Endothelial cell of umbilical vein (primary cell): ENCODE results near the gene ST6GALNAC3.

Experiments
- POLR2A ChIP-seq: IDR thresholded peaks from 2 replicates; pipeline ENCODE4 v1.6.1; 2012; ENCODE audit warnings: low read depth, mild to moderate bottlenecking, control low read depth, low read length
- TF ChIP-seq, protein P1 (sequence below), 2 donors: IDR thresholded peaks; 1 replicate in 1 of 2; 2 replicates in 1 of 2; pipeline ENCODE4 v1.5.1; 2011; ENCODE audit warnings: low read length in 2 of 2, mild to moderate bottlenecking in 2 of 2, moderate library complexity in 2 of 2, control low read depth in 1 of 2, inconsistent platforms in 1 of 2, low read depth in 1 of 2; ENCODE audit not compliant: insufficient read depth in 1 of 2; ENCODE audit errors: extremely low read depth in 1 of 2
- TF ChIP-seq, protein P2 (sequence below): IDR thresholded peaks from 2 replicates; pipeline ENCODE4 v1.6.1; 2011; ENCODE audit not compliant: insufficient read depth, insufficient read length

DNA sequence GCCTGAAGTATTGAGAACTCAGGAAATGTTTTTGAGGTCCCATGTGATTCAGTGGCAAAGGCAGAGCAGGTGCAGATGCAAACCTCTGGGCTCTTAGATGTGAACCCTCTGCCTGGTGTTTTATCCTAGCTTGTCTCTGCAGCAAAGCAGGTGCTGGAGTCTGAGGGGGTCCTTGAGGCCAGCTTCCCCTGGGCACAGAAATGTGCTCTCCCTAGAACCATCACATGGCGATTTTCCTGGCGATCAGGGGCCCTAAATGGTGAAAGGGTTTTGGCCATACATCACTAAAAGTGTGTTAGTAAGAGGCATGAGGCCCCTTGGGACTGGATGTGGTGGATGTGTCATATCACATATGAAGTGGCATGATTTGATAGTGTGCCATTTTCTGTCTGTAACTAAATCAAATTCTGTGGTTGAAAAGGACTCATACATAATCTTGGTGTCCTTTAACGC lies 144.8 kb downstream of the ST6GALNAC3 start:
- TF ChIP-seq, protein P1, sequence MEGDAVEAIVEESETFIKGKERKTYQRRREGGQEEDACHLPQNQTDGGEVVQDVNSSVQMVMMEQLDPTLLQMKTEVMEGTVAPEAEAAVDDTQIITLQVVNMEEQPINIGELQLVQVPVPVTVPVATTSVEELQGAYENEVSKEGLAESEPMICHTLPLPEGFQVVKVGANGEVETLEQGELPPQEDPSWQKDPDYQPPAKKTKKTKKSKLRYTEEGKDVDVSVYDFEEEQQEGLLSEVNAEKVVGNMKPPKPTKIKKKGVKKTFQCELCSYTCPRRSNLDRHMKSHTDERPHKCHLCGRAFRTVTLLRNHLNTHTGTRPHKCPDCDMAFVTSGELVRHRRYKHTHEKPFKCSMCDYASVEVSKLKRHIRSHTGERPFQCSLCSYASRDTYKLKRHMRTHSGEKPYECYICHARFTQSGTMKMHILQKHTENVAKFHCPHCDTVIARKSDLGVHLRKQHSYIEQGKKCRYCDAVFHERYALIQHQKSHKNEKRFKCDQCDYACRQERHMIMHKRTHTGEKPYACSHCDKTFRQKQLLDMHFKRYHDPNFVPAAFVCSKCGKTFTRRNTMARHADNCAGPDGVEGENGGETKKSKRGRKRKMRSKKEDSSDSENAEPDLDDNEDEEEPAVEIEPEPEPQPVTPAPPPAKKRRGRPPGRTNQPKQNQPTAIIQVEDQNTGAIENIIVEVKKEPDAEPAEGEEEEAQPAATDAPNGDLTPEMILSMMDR (IDR thresholded peaks at IDR 0.05; ENCODE audit: extremely low read depth in 1 of 2, insufficient read depth in 1 of 2, low read depth in 1 of 2, low read length in 2 of 2): no peak
- no peak for TF ChIP-seq POLR2A
- TF ChIP-seq, protein P2, sequence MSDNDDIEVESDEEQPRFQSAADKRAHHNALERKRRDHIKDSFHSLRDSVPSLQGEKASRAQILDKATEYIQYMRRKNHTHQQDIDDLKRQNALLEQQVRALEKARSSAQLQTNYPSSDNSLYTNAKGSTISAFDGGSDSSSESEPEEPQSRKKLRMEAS: no peak
